Renal cortex interstitium (tissue), 11 donors: Measurements from ENCODE around the gene SIPA1L3. TPM values are rescaled to one million over a fixed set of nuclear protein-coding genes. Genes with fewer than 3 reads are reported as not detected.

ENCODE experiments used
- DNase-seq, 11 donors: peaks; one replicate each; pipeline ENCODE4 v3.0.0-alpha.2; 2013; ENCODE audit warnings: low read depth in 9 of 11, low spot score in 4 of 11; ENCODE audit errors: extremely low read depth in 1 of 11
- polyA plus RNA-seq, 3 donors: library from polyadenylated mRNA; unstranded; fragments of 120-200 nt; gene quantifications; one replicate each; pipeline ENCODE4 v1.2.1, GENCODE V29; 2013; ENCODE audit not compliant: insufficient read length in 3 of 3

Gene SIPA1L3
- polyA plus RNA-seq, 3 donors = 17.8 to 24.8 (median 21.1) TPM

DNA sequence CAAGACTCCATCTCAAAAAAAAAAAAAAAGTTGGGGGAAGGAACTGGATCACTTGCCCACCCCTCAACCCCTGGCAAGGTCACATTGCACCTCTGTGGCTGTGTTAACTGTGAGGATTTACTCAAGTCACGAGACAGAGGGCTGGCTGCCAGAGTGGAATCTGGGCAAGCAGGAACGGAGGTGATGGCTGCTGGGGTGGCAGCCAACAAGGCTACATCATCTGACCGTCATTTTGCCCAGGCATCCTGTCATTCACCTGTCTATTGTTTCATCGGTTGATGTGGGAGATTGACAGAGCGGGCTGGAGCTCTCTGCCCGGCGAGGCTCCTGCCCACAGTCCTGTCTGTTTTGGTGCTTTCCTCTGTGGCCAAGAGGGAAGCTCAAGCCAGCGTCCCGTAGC, 241.3 kb downstream of the SIPA1L3 start:
- DNase-seq = no peak

DNA sequence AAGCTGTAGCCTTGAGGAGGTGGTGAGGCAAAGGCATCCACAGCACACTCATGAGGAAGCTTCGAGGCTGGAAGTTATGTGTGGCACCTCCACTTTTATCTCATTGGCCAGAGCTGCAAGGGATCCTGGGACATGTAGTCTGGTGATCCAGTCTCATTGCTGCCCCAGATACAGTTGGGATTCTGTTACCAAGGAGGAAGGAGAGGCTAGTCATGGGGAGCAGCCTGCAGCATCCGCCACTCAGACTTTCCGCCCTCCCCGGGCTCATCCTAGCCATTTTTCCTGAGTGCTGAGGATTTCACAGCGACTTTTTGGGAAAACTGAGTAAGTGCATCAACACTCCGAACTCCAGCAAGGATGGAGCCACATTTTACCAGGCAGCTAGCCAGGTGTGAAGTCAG, 242.7 kb downstream of the SIPA1L3 start:
- DNase-seq = no peak

DNA sequence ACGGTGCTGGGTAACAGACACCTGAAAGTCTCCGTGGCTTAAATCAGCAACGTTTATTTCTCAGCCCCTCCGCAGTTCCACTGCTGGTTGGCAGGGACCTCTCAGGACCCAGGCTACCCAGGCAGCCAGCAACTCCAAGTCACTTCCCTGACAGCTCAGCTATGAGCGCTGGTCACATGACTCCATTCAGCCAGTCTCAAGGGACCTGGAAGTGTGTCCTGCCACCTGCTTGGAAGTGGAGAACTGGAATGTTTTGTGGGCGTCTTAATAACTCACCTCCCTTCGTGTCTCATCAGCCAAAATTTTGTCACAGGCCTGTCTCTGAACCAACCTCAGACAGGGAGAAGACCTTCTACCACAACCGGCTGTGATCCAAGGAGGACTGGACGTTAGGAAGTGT, 244.2 kb downstream of the SIPA1L3 start:
- no peak for DNase-seq

DNA sequence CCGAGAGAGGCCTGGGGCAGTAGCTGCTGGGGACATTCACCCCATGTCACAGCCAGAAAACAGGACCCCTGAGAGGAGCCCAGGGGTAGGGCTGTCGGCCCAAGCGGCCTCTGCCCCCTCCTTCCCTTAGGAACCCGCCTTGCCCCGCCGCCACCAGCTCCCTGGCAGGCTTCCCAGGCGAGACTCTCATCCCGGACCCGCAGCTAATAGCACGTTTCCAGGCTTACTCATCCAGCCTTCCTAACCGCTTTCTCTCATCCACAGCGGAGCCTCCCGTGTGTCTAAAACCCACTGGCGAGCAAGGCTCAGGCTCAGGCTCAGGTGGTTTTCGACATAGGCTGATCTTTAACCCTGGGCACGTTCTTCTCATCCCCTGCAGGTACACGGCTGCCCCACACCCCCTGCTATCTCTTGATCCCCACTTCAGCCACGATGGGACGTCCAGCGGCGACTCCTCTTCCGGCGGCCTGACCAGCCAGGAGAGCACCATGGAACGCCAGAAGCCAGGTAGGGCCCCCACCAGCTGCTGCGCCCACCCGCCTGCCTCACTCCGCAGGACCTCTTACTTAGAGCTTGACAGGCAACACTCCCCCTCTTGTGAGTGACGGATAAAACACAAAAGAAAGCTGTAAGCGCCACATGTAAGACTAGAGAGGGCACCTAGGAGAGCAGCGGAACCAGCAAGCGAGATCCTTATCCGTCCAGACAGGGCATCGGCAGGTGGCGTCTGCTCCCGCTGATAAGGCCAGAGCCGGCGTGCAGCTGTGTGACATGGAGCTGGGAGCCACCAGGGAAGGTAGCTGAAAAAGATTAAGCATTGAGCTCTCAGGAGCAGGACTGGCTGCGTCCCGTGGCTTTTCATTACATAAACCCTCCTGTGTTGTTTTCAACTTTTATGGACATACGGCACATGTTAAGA, 245.7 kb downstream of the SIPA1L3 start:
- no peak for DNase-seq

DNA sequence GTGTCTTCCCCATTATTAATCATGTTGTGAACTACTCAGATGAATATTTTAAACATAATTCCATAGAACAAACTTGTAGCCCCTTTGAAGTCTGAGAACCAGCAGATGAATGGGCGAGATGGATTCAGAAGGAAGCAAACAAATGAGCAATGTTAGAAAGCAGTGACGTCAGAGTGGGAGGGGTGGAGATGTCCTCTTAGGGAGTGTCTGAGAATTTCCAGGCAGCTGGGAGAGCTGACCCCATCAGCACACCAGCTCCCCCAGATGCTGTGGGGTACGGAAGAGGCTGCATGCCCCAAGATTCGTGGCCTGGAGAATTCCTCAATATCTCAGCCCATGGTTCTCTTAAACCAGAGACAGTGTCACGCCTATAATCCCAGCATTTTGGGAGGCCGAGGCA, 248.4 kb downstream of the SIPA1L3 start:
- no peak for DNase-seq

DNA sequence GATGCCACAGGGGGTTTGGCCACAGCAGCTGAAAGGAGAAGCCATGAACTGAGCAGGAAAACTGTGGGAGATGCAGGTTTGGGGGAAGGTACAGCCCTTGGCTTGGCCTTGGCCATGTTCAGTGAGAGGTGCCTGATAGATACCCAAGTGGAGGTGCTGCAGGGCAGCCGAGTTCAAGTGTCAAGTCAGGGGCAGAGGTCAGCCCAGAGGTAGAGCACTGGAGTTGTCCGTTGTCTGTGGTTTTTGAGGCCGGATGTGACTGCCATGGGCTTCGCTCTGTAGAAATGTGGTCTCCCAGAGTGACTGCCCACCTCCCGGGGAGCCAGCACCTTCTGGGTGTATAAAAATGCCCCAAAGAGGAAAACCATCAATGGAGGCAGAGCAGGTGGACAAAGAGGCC, 251.7 kb downstream of the SIPA1L3 start:
- DNase-seq = no peak

DNA sequence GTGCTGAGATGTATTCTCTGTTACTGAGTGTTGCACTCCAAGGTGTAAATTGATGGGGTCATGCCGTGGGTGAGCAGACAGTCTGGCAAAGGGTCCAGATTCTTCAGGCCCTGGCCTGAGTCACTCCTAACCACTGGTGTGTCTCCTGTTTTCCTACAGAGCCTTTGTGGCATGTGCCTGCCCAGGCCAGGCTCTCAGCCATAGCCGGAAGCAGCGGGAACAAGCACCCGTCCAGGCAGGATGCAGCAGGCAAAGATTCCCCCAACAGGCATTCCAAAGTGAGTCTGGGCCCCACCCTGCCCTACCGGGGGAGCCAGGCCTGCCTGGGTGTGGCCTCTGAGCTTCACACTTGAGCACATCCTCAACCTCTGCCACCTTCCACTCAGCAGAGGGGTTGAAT, 255.1 kb downstream of the SIPA1L3 start:
- DNase-seq = no peak

DNA sequence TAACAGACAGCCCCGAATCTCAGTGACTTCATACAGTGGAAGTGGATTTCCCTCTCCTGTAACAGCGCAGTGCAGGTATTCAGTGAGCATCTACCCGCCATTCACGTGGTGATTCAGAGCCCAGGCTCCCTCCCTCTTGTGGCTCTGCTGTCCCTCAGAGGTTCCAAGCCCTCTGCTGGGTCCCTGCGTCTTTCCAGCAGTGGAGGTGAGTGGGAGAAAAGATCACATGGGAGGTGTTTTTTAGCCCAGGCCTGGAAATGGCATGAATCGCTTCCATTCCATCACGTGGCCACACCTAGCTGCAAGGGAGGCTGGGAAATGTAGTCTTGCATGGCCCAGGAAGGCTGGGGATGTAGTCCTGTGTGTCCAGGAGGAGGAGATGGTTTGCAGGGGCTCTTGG, 255.6 kb downstream of the SIPA1L3 start:
- no peak for DNase-seq

DNA sequence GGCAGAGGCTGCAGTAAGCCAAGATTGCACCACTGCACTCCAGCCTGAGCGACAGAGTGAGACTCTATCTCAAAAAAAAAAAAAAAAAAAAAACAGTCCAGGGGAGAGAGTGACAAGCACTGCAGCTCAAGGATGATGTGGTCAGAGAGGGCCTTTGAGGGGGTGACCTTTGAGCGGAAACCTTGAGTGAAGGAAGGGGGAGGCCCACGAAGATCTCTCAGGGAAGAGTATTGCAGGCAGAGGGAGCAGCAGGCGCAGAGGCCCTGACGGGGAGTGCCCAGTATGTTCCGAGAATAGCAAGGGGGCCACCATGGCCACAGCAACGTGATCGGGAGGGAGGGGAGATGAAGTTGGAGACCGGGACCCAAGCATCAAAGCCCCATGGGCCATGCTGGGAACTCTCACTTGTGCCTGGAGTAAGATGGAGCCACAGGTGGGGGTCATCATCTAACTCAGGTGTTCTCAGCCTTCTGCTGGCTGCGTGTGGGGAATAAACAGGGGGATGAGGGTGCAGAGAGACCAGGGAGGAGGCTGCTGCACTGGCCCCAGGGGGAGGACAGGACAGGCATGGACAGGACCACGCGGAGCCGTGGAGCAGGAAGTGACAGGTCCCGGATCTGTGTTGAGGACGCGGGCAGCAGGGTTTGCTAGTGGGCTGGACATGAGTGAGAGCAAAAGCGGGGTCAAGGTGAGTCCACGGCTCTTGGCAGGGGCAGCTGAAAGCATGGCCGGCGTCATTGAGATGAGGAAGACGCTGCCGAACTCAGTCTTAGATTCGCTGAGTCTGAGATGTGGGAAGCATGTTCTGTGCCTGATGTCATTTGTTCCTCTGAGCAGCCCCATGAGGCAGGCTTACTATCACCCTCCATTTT, 256.6 kb downstream of the SIPA1L3 start:
- no peak for DNase-seq

DNA sequence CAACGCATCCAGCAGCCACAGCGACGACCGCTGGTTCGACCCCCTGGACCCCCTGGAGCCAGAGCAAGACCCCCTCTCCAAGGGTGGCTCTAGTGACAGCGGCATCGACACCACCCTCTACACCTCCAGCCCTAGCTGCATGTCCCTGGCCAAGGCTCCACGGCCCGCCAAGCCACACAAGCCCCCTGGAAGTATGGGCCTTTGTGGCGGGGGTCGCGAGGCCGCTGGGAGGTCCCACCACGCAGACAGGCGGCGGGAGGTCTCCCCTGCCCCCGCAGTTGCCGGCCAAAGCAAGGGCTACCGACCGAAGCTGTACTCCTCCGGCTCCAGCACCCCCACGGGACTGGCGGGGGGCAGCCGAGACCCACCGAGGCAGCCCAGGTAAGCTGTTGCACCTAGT, 257.5 kb downstream of the SIPA1L3 start:
- DNase-seq = no peak

DNA sequence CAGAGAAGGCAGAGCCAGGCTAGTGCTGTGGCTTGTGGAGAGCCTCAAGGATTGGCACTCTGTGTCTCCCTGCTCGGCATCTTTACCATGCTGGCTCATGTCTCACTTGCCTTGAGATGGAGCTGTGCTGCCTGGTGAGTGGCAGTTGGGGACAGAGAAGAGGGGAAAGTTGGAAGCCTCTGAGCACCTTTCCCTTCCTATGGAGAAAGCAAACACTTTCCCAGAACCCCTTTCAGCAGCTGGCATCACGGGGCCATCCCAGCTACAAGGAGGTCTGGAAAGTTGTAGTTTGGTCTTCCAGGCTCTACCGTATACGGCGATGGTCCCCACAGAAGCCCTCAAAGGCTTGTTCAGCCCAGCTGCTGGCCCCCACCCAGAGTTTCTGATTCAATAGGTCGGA, 258.3 kb downstream of the SIPA1L3 start:
- DNase-seq = no peak

DNA sequence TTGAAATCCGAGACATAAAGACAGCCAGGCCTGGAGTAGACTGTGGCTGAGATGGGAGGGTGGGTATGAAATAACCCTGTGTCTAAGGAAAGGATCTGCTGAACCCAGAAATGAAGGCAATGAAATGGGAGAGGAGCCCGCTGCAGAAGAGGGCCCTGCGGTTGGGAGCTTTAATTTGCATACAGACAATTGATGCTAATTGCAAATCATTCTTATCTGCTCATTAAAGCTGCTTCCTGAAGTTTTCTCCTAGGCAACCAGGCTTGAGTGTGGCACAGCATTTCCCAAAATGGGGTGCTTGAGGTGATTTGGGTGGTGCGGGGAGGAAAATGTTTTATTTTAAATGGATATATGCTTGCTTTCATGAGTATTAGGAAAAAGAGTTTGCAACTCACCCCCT, 261.6 kb downstream of the SIPA1L3 start:
- DNase-seq = no peak

DNA sequence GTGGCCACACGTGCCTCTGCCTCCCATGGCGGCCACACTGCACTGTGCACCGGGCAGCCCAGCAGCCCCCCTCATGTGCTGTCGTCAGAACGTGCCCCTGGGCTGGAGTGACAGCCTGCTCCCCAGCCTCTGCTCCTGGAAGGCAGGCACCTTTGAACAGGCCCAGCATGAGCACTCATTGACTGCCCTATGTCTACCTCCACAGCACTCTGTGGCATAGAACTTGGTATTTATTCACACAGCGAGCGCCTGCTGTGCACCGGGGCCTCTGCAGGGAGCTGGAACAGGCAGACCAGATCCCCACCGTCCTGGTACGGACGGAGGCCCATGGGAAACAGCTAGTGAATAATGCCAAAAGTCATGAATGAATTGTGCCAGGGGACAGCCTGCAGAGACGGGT, 263.3 kb downstream of the SIPA1L3 start:
- DNase-seq = no peak

DNA sequence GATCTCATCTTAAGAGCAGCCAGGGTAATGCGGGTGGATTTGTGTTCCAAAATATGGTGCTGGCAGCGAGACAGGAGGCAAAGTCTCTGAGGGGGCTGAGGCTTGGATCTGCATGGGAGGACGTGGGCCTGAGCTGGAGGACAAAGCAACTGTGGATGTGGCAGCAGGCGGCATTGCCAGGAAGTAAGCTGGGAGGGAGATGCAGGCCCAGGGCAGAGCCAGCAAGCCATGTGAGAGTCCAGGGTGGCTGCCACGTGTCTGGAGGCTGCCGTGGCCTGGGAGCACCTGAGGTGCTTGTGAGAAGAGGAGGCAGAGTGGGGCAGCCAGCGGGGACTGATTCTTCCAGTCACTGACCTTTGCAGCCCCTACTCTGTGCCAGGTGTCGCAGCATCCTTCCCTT, 265.0 kb downstream of the SIPA1L3 start:
- no peak for DNase-seq

DNA sequence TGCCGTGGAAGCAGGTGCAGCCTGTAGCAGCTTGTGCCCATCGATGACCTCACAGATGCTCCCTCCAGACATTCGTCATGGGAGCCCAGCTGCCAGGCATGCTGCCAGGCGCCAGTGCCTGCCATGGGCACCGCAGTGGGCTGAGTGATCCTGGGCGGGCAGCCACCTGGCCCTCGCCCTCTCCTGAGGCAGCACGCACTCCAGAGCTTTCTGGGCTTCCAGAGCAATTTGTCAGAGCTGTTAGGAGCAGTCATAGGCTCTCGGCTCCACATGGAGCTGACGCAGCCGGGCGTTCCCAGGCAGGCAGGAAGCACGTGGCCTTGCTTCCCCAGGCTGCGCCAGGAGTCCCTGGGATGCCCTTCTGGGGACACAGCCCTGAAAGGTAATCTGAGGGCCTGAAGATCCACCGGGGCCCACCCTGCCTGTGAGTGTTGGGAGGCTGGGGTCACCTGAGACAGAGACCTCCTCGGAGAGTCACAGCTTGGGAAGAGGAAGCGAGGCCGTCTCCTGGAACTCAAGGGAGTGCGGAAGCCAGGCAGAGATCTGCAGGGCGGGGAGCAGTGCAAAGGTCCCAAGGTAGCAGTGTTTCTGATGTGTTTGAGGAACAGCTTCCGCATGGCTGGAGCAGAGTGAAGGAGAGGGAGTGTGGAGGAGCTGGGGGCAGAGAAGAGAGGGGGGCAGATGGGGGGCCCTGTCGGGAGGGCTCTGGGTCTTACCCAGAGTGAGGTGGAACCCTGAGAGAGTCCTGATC, 266.5 kb downstream of the SIPA1L3 start:
- DNase-seq = no peak

DNA sequence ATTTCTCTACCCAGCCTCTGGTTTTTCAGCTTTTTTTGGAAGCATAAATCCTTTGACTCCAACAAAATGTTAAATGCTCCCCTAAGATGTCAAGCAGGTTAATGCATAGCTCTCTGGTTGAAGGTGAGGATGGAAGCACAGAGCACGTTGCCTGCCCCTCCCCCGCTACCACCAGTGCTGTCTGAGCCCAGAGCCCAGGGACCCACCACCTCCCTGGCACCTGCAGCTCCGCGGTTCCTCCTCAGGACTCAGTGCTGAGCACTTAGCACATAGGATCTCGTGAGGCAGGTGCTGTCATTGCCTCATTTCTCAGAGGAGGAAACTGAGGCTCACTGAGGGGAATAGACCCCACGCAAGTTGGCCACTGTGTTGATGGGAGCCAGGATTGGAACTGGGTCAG, 268.4 kb downstream of the SIPA1L3 start:
- no peak for DNase-seq

DNA sequence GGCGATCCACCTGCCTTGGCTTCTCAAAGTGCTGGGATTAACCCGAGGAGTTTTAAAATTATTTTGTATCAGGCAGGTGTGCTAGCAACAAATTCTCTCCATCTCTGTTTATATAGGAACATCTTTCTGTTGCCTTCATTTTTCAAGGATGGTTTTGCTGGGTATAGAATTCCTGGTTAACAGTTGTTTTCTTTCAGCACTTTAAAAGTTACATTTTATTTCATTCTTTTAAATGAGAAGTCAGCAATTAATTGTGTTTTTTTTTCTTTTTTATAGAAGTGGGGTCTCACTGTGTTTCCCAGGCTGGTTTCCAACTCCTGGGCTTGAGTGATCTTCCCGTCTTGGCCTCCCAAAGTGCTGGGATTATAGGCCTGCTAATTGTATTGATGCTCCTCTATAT, 273.1 kb downstream of the SIPA1L3 start:
- DNase-seq = no peak

DNA sequence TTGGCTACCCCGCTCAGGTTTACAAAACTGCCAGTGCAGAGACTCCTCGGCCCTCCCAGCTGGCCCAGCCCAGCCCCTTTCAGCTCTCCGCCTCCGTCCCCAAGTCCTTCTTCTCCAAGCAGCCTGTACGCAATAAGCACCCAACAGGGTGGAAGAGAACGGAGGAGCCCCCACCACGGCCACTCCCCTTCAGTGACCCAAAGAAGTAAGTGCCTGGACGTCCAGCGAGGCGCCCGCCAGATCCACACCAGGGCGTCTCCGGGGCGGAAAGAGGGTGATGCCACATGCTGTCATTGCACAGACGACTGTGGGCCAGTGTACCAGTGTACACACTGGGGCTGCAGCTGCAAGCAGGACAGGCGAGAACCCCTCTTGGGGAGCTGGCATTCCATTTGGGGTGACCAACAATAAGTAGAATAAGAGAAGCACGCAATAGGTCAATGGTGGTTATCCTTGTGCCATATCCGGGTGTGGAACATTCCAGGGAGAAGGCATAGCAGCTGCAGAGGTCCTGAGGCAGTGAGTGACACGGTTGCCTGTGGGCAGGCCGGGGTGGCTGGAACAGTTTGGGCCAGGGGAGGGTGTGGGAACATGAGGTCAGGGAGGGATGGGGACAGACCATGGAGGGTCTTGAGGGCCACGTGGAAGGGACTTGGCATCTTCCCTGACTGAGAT, 275.7 kb downstream of the SIPA1L3 start:
- DNase-seq = no peak
